Transverse colon (tissue), 4 donors: ENCODE measurements around the gene CYBC1.

Experiments
- CTCF ChIP-seq, 5 experiments: fragments of 200-600 bp in 3 of 5; fragments of 450-650 bp in 2 of 5; sonication (generic) in 3 of 5; IDR thresholded peaks; 1 replicate in 2 of 5; 2 replicates in 3 of 5; pipeline ENCODE4 v1.5.1; 2016 to 2017; ENCODE audit warnings: antibody characterized with exemption in 5 of 5, inconsistent platforms in 3 of 5, mild to moderate bottlenecking in 2 of 5, moderate library complexity in 1 of 5
- POLR2AphosphoS5 ChIP-seq, 3 donors: sonication (generic); formaldehyde crosslinking; IDR thresholded peaks; one replicate each; pipeline ENCODE4 v1.6.1; 2016; ENCODE audit warnings: antibody characterized with exemption in 3 of 3

- TF ChIP-seq POLR2AphosphoS5 (IDR thresholded peaks at IDR 0.05) (no peak), CTCF (IDR thresholded peaks at IDR 0.05) (no peak)
These were observed 47.2 kb upstream of the CYBC1 start for GRCh38 chr17:82497483-82498405.
